Natural killer cell (primary cell): ENCODE data around the gene SLC20A1. TPM values are rescaled to one million over a fixed set of nuclear protein-coding genes. Genes with fewer than 3 reads are reported as not detected.

ENCODE experiments used
- ATAC-seq, 3 donors: fragments of 150-1000 bp in 2 of 3; fragments of 200-7000 bp in 1 of 3; cut with Tn5 transposase; 1 replicate in 1 of 3; 2 replicates in 2 of 3; pipeline ENCODE4 v1.10.0; 2021; ENCODE audit warnings: mild to moderate bottlenecking in 2 of 3, moderate library complexity in 2 of 3
- DNase-seq, 2 donors: peaks; one replicate each; pipeline versions ENCODE4 v3.0.0 to v3.0.0-alpha.2; 2013 to 2021; ENCODE audit warnings: mixed read lengths in 1 of 2
- H3K27ac ChIP-seq: one replicate; pipeline ENCODE4 v1.5.1; 2013; ENCODE audit warnings: mild to moderate bottlenecking, low read length
- H3K27me3 ChIP-seq: one replicate; pipeline ENCODE4 v1.6.1; 2013; ENCODE audit warnings: low read length; ENCODE audit not compliant: control insufficient read depth, insufficient read depth
- H3K36me3 ChIP-seq: one replicate; pipeline ENCODE4 v1.6.1; 2013; ENCODE audit warnings: low read length; ENCODE audit not compliant: control insufficient read depth, insufficient read depth
- H3K4me1 ChIP-seq: one replicate; pipeline ENCODE4 v1.6.1; 2013; ENCODE audit warnings: low read length; ENCODE audit not compliant: control insufficient read depth, insufficient read depth
- H3K4me3 ChIP-seq: one replicate; pipeline ENCODE4 v1.5.1; 2013; ENCODE audit warnings: low read length
- H3K9me3 ChIP-seq: one replicate; pipeline ENCODE4 v1.6.1; 2013; ENCODE audit warnings: low read length; ENCODE audit not compliant: control insufficient read depth, insufficient read depth
- H3K27ac Mint-ChIP-seq, 2 donors: one replicate each; pipeline ENCODE4 v1.8.0; 2022; ENCODE audit warnings: mild to moderate bottlenecking in 2 of 2, mixed read lengths in 2 of 2, moderate library complexity in 1 of 2
- H3K27me3 Mint-ChIP-seq, 2 donors: one replicate each; pipeline ENCODE4 v1.8.0; 2022; ENCODE audit warnings: low read depth in 2 of 2, mixed read lengths in 2 of 2
- H3K36me3 Mint-ChIP-seq: one replicate; pipeline ENCODE4 v1.8.0; 2022; ENCODE audit warnings: mixed read lengths
- H3K4me1 Mint-ChIP-seq, 2 donors: one replicate each; pipeline ENCODE4 v1.8.0; 2022; ENCODE audit warnings: mixed read lengths in 2 of 2
- H3K4me3 Mint-ChIP-seq: one replicate; pipeline ENCODE4 v1.8.0; 2022; ENCODE audit warnings: mild to moderate bottlenecking, moderate library complexity, mixed read lengths
- H3K9me3 Mint-ChIP-seq, 2 donors: one replicate each; pipeline ENCODE4 v1.8.0; 2022; ENCODE audit warnings: mixed read lengths in 2 of 2
- CTCF ChIP-seq: fragments of 200-600 bp; IDR thresholded peaks from one replicate; pipeline ENCODE4 v1.8.0; 2022; ENCODE audit warnings: antibody characterized with exemption
- WGBS: methylation state at CpG from one replicate; pipeline ENCODE4 v1.1.7; 2013; ENCODE audit warnings: missing lambda C conversion rate; ENCODE audit not compliant: insufficient coverage; 5-methylcytosine and 5-hydroxymethylcytosine counted together
- intact Hi-C: fragments of 100-400 bp; cut with micrococcal nuclease; formaldehyde crosslinking; loops from one replicate; pipeline ENCODE4 v1.14.2; 2022
- total RNA-seq, 4 donors: library from RNA; stranded (reverse); fragments of 120-200 nt in 1 of 4; gene quantifications; one replicate each; pipeline versions ENCODE4 v1.2.3 to v1.2.4, GENCODE V29; 2013 to 2022

Gene SLC20A1
- total RNA-seq, 3 donors from 2014 or later (not counting 1 experiment from before 2014, with no cell fraction given), result 193 to 241 (median 233) TPM

DNA sequence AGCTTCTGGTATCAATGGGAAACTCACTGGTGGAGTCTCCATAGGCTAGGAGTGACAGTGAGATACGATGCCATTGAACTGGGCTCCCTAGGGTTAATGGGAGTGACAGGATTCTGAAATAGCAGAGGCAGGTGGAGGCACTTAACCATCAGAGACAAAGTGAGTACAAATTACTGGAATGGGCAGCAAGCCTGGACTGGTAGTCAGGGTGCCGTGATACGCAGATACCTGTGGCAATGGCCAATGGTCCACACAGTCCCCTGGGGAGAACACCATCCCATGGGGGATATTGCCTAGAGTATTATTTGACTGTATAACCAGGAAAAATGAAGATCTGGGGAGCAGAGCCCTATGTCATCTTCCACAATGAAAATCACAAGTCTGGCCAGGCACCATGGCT is 44.0 kb upstream of the SLC20A1 start:
- no peak for ATAC-seq
- 97% methylated on average over 3 of the region's 3 CpGs for WGBS
- DNase-seq, result no peak
- Mint-ChIP-seq H3K27me3 (no peaks in the 10 kb centered on the region), H3K4me1 (peaks cover 18 to 20% of the 10 kb centered on the region in 2 donors), H3K36me3 (no peaks in the 10 kb centered on the region), H3K27ac (no peak overlapping the region), H3K9me3 (no peaks in the 10 kb centered on the region), H3K4me3 (no peak overlapping the region)
- peaks cover 10% of the 10 kb centered on the region for H3K4me1 ChIP-seq
- H3K9me3 ChIP-seq, result no peaks in the 10 kb centered on the region
- intact Hi-C loops, result loop anchor here (10.0 kb wide), 1 partner anchor 343 kb away; no protein-coding TSS in a partner anchor
- no peak overlapping the region for H3K27ac ChIP-seq
- no peak overlapping the region for H3K4me3 ChIP-seq
- TF ChIP-seq CTCF, result no peak
- H3K27me3 ChIP-seq, result no peaks in the 10 kb centered on the region
- H3K36me3 ChIP-seq, result no peaks in the 10 kb centered on the region

- Histone ChIP-seq H3K4me1 (peaks cover 10% of the 10 kb centered on the region), H3K27ac (no peak overlapping the region), H3K27me3 (no peaks in the 10 kb centered on the region), H3K36me3 (no peaks in the 10 kb centered on the region), H3K9me3 (no peaks in the 10 kb centered on the region), H3K4me3 (no peak overlapping the region)
- TF ChIP-seq CTCF, result no peak
- ATAC-seq (no peak), DNase-seq (no peak)
- Mint-ChIP-seq H3K9me3 (no peaks in the 10 kb centered on the region), H3K27me3 (no peaks in the 10 kb centered on the region), H3K4me3 (no peak overlapping the region), H3K27ac (no peak overlapping the region), H3K4me1 (peaks cover 18 to 22% of the 10 kb centered on the region in 2 donors), H3K36me3 (no peaks in the 10 kb centered on the region)
- intact Hi-C loops, result loop anchor here (10.0 kb wide), 1 partner anchor 342 kb away; no protein-coding TSS in a partner anchor
- WGBS, result 98% methylated on average over 3 of the region's 3 CpGs
These were observed 42.8 kb upstream of the SLC20A1 start for GRCh38 chr2:112602917-112603316.

DNA sequence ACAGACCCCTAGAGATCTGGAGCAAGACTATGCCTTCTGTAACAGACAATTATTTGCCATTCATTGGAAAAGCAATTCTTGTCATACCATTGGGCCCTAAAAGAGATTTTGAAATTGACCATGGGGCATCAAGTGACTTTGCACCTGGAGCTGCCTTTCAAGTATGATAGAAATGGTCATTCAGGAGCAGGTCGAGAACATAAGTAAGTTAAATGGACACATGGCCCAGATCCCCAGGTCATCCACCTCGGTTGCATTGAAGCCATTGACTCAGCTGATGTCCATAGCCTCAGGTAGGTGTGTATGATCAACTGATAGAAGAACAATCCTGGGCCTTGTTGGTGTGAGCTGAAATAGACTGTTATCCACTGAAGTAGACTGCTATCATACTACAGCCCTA is 42.0 kb upstream of the SLC20A1 start:
- no peaks in the 10 kb centered on the region for H3K27me3 ChIP-seq
- 80% methylated on average over 2 of the region's 2 CpGs for WGBS
- intact Hi-C loops, result loop anchor here (10.0 kb wide), 1 partner anchor 341 kb away; no protein-coding TSS in a partner anchor
- H3K36me3 Mint-ChIP-seq, result no peaks in the 10 kb centered on the region
- H3K4me3 Mint-ChIP-seq, result no peak overlapping the region
- ATAC-seq, result no peak
- no peak overlapping the region for H3K27ac ChIP-seq
- no peaks in the 10 kb centered on the region for H3K9me3 ChIP-seq
- H3K4me1 Mint-ChIP-seq, result peaks cover 18 to 26% of the 10 kb centered on the region in 2 donors
- no peaks in the 10 kb centered on the region for H3K36me3 ChIP-seq
- peaks cover 10% of the 10 kb centered on the region for H3K4me1 ChIP-seq
- no peak for DNase-seq
- no peak for TF ChIP-seq CTCF
- H3K9me3 Mint-ChIP-seq, result no peaks in the 10 kb centered on the region
- no peaks in the 10 kb centered on the region for H3K27me3 Mint-ChIP-seq
- no peak overlapping the region for H3K27ac Mint-ChIP-seq
- H3K4me3 ChIP-seq, result no peak overlapping the region

- intact Hi-C loops, result loop anchor here (10.0 kb wide), 1 partner anchor 340 kb away; no protein-coding TSS in a partner anchor
- 93% methylated on average over 4 of the region's 4 CpGs for WGBS
These were observed 40.8 kb upstream of the SLC20A1 start for GRCh38 chr2:112604952-112605351.

More at GRCh38 chr2:112604952-112605351, 40.8 kb upstream of the SLC20A1 start:
- TF ChIP-seq CTCF, result no peak
- no peaks in the 10 kb centered on the region for H3K9me3 Mint-ChIP-seq
- H3K4me1 Mint-ChIP-seq, result peaks cover 15 to 23% of the 10 kb centered on the region in 2 donors
- no peaks in the 10 kb centered on the region for H3K36me3 Mint-ChIP-seq
- no peak overlapping the region for H3K4me3 Mint-ChIP-seq
- no peaks in the 10 kb centered on the region for H3K27me3 Mint-ChIP-seq
- no peaks in the 10 kb centered on the region for H3K9me3 ChIP-seq
- H3K27ac ChIP-seq, result no peak overlapping the region
- no peak overlapping the region for H3K27ac Mint-ChIP-seq
- no peaks in the 10 kb centered on the region for H3K36me3 ChIP-seq
- no peak overlapping the region for H3K4me3 ChIP-seq
- no peaks in the 10 kb centered on the region for H3K27me3 ChIP-seq
- DNase-seq, result no peak
- peaks cover 6% of the 10 kb centered on the region for H3K4me1 ChIP-seq
- no peak for ATAC-seq
